Measurements from ENCODE around the gene C5orf63. TPM values are rescaled to one million over a fixed set of nuclear protein-coding genes. Genes with fewer than 3 reads are reported as not detected.

C5orf63 gene
- total and polyA plus RNA-seq, 9 of the 15 experiments (the other 6 are each of a cell fraction or from before 2014, with no cell fraction given) = 1.8 to 24.6 (median 6.2) TPM

- Histone ChIP-seq H3K27me3 (ENCODE audit: control insufficient read depth in 2 of 2, insufficient read depth in 2 of 2, low read length in 2 of 2) (no peaks in the 10 kb centered on the region), H3K4me1 (replicated peaks in 1 of 2; ENCODE audit: control insufficient read depth in 2 of 2, insufficient read depth in 2 of 2, low read length in 2 of 2) (no peaks in the 10 kb centered on the region), H3K4me3 (no peak overlapping the region), H3K9me3 (replicated peaks; ENCODE audit: control insufficient read depth, insufficient read depth, low read depth, low read length) (no peaks in the 10 kb centered on the region), H3K9ac (ENCODE audit: insufficient read depth in 1 of 2, low read depth in 2 of 2, low read length in 2 of 2) (no peak overlapping the region), H3K9me1 (ENCODE audit: control insufficient read depth, insufficient read depth, low read length) (no peaks in the 10 kb centered on the region), H3K4me2 (ENCODE audit: insufficient read depth, low read length) (no peak overlapping the region), H3K27ac (ENCODE audit: extremely low read depth, low read depth, low read length) (no peak overlapping the region), H3K79me2 (ENCODE audit: control insufficient read depth, insufficient read depth, low read length) (no peaks in the 10 kb centered on the region), H3K36me3 (ENCODE audit: control insufficient read depth, insufficient read depth, low read length) (no peaks in the 10 kb centered on the region; the same call in 2 of the 3 replicates), H2AFZ (ENCODE audit: low read depth, low read length) (no peak overlapping the region), H4K20me1 (replicated peaks; ENCODE audit: control insufficient read depth, insufficient read depth, low read length) (no peaks in the 10 kb centered on the region)
- ATAC-seq (no peak), FAIRE-seq (no peak), DNase-seq (ENCODE audit: extremely low read depth in 1 of 4, low spot score in 3 of 4) (no peak)
- no TSS peak for BruUV-seq (replicated peaks)
- intact Hi-C loops (cut with micrococcal nuclease) = no loop called here
- 19% methylated on average over 2 of the region's 2 CpGs for WGBS (ENCODE audit: insufficient coverage, low coverage, missing lambda C conversion rate)
- ChIA-PET CTCF (ENCODE audit: low intra/inter-chr PET ratio) (no interaction called here), POLR2A (interaction anchor here (1.0 kb wide), 1 partner anchor 174 kb away, joined by 3 read pairs; no protein-coding TSS in a partner anchor)
- TF ChIP-seq ZNF431 (CRISPR knock-in tag; IDR thresholded peaks at IDR 0.05) (no peak), PCBP2 (IDR thresholded peaks at IDR 0.05; ENCODE audit: low read depth, low read length, poor library complexity, severe bottlenecking) (no peak), SIN3B (IDR thresholded peaks at IDR 0.05; ENCODE audit: low read depth) (no peak), GABPB1 (CRISPR knock-in tag; IDR thresholded peaks at IDR 0.05) (no peak), CUX1 (CRISPR knock-in tag; IDR thresholded peaks at IDR 0.05) (no peak), XRCC3 (IDR thresholded peaks at IDR 0.05) (no peak), RAD21 (CRISPR knock-in tag; conservative IDR thresholded peaks at IDR 0.05 in 1 of 2, IDR thresholded peaks at IDR 0.05 in 1 of 2) (no peak), ELF4 (CRISPR knock-in tag; IDR thresholded peaks at IDR 0.05) (no peak), ZNF436 (CRISPR knock-in tag; IDR thresholded peaks at IDR 0.05) (no peak)
- TF ChIP-seq, protein P1, sequence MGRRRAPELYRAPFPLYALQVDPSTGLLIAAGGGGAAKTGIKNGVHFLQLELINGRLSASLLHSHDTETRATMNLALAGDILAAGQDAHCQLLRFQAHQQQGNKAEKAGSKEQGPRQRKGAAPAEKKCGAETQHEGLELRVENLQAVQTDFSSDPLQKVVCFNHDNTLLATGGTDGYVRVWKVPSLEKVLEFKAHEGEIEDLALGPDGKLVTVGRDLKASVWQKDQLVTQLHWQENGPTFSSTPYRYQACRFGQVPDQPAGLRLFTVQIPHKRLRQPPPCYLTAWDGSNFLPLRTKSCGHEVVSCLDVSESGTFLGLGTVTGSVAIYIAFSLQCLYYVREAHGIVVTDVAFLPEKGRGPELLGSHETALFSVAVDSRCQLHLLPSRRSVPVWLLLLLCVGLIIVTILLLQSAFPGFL (CRISPR knock-in tag; IDR thresholded peaks at IDR 0.05) = no peak
- in situ Hi-C loops (cut with MboI) = no loop called here
Measured at GRCh38 chr5:127056896-127057295, 16.4 kb downstream of the C5orf63 start.
